ENCODE measurements around the gene INSL3.
"Not testable (repeated sequence)": the region's sequence is repeated elsewhere in the genome, so short reads cannot be mapped to it uniquely, and the experiment has no call there.

The INSL3 gene

DNA sequence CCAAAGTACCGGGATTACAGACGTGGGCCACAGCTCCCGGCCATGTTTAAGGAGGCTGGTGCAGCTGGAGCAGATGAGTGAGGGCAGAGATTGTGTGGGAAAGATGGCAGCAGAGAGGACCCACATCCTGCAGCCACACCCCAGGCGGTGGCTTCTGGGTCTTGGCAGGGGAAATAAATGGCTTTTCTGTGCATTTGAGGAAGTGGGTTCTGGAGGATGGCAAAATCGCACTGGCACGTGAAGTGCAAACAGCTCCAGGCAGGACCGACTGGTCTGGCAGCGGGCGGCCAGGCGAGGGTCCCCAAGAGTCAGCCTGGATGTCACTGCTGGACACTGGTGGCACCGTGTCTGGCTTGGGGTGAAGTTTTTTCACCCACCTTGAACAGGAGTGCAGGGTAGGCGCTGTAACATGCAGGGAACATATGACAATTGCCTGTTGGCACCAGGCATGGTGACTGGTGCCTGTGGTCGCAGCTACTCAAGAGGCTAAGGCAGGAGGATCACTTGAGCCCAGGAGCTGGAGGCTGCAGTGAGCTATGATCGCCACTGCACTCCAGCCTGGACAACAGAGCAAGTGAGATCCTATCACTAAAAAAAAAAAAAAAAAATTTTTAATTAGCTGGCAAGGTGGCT lies 17.9 kb downstream of the INSL3 start:
- Histone ChIP-seq H3K9me3 (ENCODE audit: severe bottlenecking) (no peaks in the 10 kb centered on the region), H3K36me3 (no peaks in the 10 kb centered on the region), H3K4me3 (ENCODE audit: low read depth, low read length) (no peak overlapping the region), H3K27me3 (ENCODE audit: insufficient read depth, low read depth, severe bottlenecking) (no peaks in the 10 kb centered on the region), H3K27ac (no peak overlapping the region)
- no peak for DNase-seq
- TF ChIP-seq, protein P1, sequence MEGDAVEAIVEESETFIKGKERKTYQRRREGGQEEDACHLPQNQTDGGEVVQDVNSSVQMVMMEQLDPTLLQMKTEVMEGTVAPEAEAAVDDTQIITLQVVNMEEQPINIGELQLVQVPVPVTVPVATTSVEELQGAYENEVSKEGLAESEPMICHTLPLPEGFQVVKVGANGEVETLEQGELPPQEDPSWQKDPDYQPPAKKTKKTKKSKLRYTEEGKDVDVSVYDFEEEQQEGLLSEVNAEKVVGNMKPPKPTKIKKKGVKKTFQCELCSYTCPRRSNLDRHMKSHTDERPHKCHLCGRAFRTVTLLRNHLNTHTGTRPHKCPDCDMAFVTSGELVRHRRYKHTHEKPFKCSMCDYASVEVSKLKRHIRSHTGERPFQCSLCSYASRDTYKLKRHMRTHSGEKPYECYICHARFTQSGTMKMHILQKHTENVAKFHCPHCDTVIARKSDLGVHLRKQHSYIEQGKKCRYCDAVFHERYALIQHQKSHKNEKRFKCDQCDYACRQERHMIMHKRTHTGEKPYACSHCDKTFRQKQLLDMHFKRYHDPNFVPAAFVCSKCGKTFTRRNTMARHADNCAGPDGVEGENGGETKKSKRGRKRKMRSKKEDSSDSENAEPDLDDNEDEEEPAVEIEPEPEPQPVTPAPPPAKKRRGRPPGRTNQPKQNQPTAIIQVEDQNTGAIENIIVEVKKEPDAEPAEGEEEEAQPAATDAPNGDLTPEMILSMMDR (IDR thresholded peaks at IDR 0.05; ENCODE audit: low read depth, low read length), result no peak

DNA sequence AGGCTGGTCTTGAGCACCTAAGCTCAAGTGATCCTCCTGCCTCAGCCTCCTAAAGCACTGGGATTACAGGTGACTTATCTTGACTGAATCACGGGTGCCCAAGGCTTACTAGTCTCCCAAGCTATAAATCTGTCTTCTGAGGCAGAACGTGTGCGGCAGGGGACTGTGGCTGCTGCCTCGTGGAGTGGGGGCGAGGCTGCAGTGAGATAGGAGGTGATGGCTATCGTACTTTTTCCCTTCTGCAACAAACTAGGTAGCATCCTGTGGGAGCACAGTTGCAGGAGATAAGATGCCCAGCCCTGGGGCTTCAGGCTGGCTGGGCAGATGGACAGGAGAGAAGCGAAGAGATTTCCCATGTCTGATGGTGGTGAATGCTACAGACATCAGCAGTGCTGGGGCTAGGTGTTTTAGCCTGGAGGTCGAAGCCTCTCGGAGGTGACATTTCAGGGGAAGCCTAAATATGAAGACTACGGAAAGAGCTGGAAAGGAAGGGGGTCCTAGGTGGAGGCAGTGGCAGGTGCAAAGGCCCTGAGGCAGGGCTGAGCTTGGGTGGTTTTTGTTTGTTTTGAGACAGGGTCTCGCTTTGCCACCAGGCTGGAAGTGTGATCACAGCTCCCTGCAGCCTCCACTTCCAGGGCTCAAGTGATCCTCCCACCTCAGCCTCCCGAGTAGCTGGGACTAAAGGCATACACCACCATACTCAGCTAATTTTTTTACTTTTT lies 19.0 kb downstream of the INSL3 start:
- Histone ChIP-seq H3K9me3 (ENCODE audit: severe bottlenecking) (no peaks in the 10 kb centered on the region), H3K27me3 (ENCODE audit: insufficient read depth, low read depth, severe bottlenecking) (no peaks in the 10 kb centered on the region), H3K36me3 (no peaks in the 10 kb centered on the region), H3K27ac (no peak overlapping the region), H3K4me3 (ENCODE audit: low read depth, low read length) (no peak overlapping the region)
- TF ChIP-seq, protein P1 (IDR thresholded peaks at IDR 0.05; ENCODE audit: low read depth, low read length), result no peak
- DNase-seq, result peak; percentile 45

DNA sequence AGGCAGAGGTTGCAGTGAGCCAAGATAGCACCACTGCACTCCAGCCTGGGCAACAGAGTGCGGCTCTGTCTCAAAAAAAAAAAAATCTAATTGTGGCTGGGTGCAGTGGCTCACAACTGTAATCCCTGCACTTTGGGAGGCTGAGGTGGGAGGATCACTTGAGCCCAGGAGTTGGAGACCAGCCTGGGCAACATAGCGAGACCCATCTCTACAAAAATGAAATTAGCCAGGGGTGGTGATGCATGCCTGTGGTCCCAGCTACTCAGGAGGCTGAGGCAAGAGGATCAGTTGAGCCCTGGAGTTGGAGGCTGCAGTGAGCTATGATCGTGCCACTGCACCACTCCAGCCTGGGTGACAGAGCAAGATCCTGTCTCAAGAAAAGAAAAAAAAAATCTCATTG lies 22.7 kb downstream of the INSL3 start:
- not testable (repeated sequence) for H3K27me3 ChIP-seq (ENCODE audit: insufficient read depth, low read depth, severe bottlenecking); H3K4me3 ChIP-seq (ENCODE audit: low read depth, low read length); DNase-seq; H3K27ac ChIP-seq; H3K9me3 ChIP-seq (ENCODE audit: severe bottlenecking); H3K36me3 ChIP-seq

DNA sequence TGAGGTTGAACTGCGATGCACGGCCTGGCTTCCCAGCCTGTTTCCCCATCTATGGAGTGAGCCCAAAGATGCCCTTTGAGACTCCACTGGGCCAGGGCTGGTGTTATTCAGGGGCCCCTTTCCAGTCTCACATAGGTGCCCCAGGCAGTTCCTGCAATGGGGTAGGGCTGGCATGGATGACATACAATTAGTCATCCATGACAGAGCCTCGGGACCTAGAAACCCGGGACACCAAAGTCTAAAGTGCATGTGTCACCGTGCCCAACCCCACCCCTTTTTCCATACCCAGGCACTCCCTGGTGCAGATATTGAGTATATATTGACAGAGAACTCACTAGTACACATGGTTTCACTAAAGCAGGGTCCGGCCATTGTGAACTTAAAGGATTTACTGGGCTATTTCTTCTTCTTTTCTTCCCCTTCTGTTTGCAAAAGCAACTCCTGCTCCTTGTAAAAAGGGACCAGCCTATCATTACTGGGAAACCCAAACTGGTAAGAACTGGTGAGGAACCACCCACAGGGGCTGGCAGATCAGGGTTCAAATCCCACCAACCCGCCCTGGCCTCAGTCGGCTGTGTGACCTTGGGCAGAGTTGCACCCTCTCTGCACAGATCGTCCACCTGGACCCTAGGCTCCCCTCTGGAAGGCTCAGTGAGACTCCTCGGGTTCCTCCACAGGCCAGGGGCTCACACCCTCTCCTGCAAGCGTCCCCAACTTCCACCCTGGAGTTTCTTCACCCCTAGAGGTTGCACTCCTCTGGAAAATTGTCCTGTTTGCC lies 23.7 kb downstream of the INSL3 start:
- H3K36me3 ChIP-seq, result no peaks in the 10 kb centered on the region
- H3K27ac ChIP-seq, result no peak overlapping the region
- no peak for DNase-seq
- H3K9me3 ChIP-seq (ENCODE audit: severe bottlenecking), result no peaks in the 10 kb centered on the region
- TF ChIP-seq, protein P1 (IDR thresholded peaks at IDR 0.05; ENCODE audit: low read depth, low read length), result no peak
- no peaks in the 10 kb centered on the region for H3K27me3 ChIP-seq (ENCODE audit: insufficient read depth, low read depth, severe bottlenecking)
- no peak overlapping the region for H3K4me3 ChIP-seq (ENCODE audit: low read depth, low read length)

DNA sequence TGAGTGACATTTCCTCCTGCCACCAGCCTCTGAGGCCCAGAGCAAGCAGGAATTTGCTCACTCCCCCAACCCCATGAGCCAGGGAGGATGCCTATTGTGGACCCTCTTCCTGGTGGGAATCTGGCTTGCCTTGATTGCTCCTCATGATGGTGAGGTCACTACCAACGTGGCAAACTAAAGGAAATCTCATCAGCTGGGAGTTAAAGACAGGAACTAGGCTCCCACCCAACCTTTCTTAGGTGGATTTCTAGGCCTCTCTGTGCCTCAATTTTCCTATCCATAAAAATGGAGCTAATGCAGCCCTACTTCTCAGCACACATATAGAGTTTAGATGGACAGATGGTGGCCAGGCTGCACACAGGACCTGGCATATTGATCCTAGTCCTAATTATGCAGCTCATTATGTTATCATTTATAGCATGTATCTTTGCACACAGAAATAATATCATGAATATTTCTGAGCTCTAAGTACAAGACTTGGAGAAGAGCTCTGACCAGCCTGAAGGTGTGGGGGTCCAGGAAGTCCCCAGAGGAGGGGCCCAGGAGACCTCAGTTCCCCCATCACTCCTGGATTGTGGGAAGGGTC lies 24.4 kb downstream of the INSL3 start:
- no peaks in the 10 kb centered on the region for H3K36me3 ChIP-seq
- no peaks in the 10 kb centered on the region for H3K9me3 ChIP-seq (ENCODE audit: severe bottlenecking)
- no peak overlapping the region for H3K4me3 ChIP-seq (ENCODE audit: low read depth, low read length)
- H3K27me3 ChIP-seq (ENCODE audit: insufficient read depth, low read depth, severe bottlenecking), result no peaks in the 10 kb centered on the region
- no peak for DNase-seq
- H3K27ac ChIP-seq, result no peak overlapping the region
- TF ChIP-seq, protein P1 (IDR thresholded peaks at IDR 0.05; ENCODE audit: low read depth, low read length), result no peak
